HUES6 (cell line): Measurements from ENCODE around the gene CLEC5A.
"Not testable (repeated sequence)": the region's sequence is repeated elsewhere in the genome, so short reads cannot be mapped to it uniquely, and the experiment has no call there.

ENCODE experiments used
- H3K27ac ChIP-seq: 2 replicates; pipeline ENCODE4 v1.7.0; 2013; ENCODE audit warnings: low read depth, mild to moderate bottlenecking, low read length, inconsistent platforms
- H3K27me3 ChIP-seq: 2 replicates; pipeline ENCODE4 v1.6.1; 2013; ENCODE audit warnings: low read length; ENCODE audit not compliant: control insufficient read depth, insufficient read depth
- H3K36me3 ChIP-seq: 2 replicates; pipeline ENCODE4 v1.6.1; 2013; ENCODE audit warnings: low read length; ENCODE audit not compliant: control insufficient read depth, insufficient read depth
- H3K4me1 ChIP-seq: 2 replicates; pipeline ENCODE4 v1.6.1; 2013; ENCODE audit warnings: low read length; ENCODE audit not compliant: control insufficient read depth, insufficient read depth
- H3K4me3 ChIP-seq: 2 replicates; pipeline ENCODE4 v1.5.1; 2013; ENCODE audit warnings: low read depth, low read length
- H3K9ac ChIP-seq: one replicate; pipeline ENCODE4 v1.6.1; 2013; ENCODE audit warnings: mild to moderate bottlenecking, low read length
- H3K9me3 ChIP-seq: 2 replicates; pipeline ENCODE4 v1.6.1; 2013; ENCODE audit warnings: low read depth, low read length; ENCODE audit not compliant: control insufficient read depth, insufficient read depth

CLEC5A gene

GRCh38 chr7:141946796-141947195 is at the start of gene CLEC5A:
Gene CLEC5A (minus strand): TSS chr7:141946974. CDS start chr7:141946292, 682 bp downstream.
- H3K27me3 ChIP-seq, result no peaks in the 10 kb centered on the region
- H3K4me1 ChIP-seq, result no peaks in the 10 kb centered on the region
- no peak within 1 kb of the TSS for H3K4me3 ChIP-seq
- H3K36me3 ChIP-seq, result no peaks in the 10 kb centered on the region
- H3K9ac ChIP-seq, result no peak within 1 kb of the TSS
- H3K9me3 ChIP-seq, result no peaks in the 10 kb centered on the region
- no peak within 1 kb of the TSS for H3K27ac ChIP-seq

- Histone ChIP-seq H3K9ac (no peak overlapping the region), H3K36me3 (no peaks in the 10 kb centered on the region), H3K4me3 (no peak overlapping the region)
Observed at GRCh38 chr7:141993354-141993753, 46.6 kb upstream of the CLEC5A start.

GRCh38 chr7:141992688-141993087 is 45.9 kb upstream of the CLEC5A start:
- no peak overlapping the region for H3K27ac ChIP-seq
- H3K9ac ChIP-seq, result no peak overlapping the region
- H3K36me3 ChIP-seq, result no peaks in the 10 kb centered on the region
- no peaks in the 10 kb centered on the region for H3K9me3 ChIP-seq
- H3K4me1 ChIP-seq, result no peaks in the 10 kb centered on the region; the same call in 1 of the 2 replicates
- H3K4me3 ChIP-seq, result no peak overlapping the region
- no peaks in the 10 kb centered on the region for H3K27me3 ChIP-seq

More at GRCh38 chr7:141993354-141993753, 46.6 kb upstream of the CLEC5A start:
- no peak overlapping the region for H3K27ac ChIP-seq
- H3K4me1 ChIP-seq, result no peaks in the 10 kb centered on the region; the same call in 1 of the 2 replicates
- no peaks in the 10 kb centered on the region for H3K27me3 ChIP-seq
- no peaks in the 10 kb centered on the region for H3K9me3 ChIP-seq

GRCh38 chr7:141992156-141992555 is 45.4 kb upstream of the CLEC5A start:
- H3K27ac ChIP-seq, result no peak overlapping the region
- H3K9ac ChIP-seq, result no peak overlapping the region
- H3K4me3 ChIP-seq, result no peak overlapping the region
- H3K27me3 ChIP-seq, result no peaks in the 10 kb centered on the region
- H3K4me1 ChIP-seq, result no peaks in the 10 kb centered on the region; the same call in 1 of the 2 replicates
- no peaks in the 10 kb centered on the region for H3K9me3 ChIP-seq
- no peaks in the 10 kb centered on the region for H3K36me3 ChIP-seq

GRCh38 chr7:141991140-141991539 is 44.4 kb upstream of the CLEC5A start:
- Histone ChIP-seq H3K4me1 (no peaks in the 10 kb centered on the region; the same call in 1 of the 2 replicates), H3K4me3 (no peak overlapping the region), H3K27ac (no peak overlapping the region)

GRCh38 chr7:141990011-141990725 is 43.4 kb upstream of the CLEC5A start:
- Histone ChIP-seq H3K4me3 (no peak overlapping the region), H3K9ac (no peak overlapping the region), H3K27me3 (no peaks in the 10 kb centered on the region), H3K4me1 (no peaks in the 10 kb centered on the region), H3K27ac (no peak overlapping the region), H3K9me3 (peaks cover 3% of the 10 kb centered on the region; the same call in 1 of the 2 replicates), H3K36me3 (no peaks in the 10 kb centered on the region)

More at GRCh38 chr7:141991140-141991539, 44.4 kb upstream of the CLEC5A start:
- H3K36me3 ChIP-seq, result no peaks in the 10 kb centered on the region
- peaks cover 2% of the 10 kb centered on the region; the same call in 1 of the 2 replicates for H3K9me3 ChIP-seq
- H3K9ac ChIP-seq, result no peak overlapping the region
- no peaks in the 10 kb centered on the region for H3K27me3 ChIP-seq

- H3K4me1 ChIP-seq, H3K27ac ChIP-seq, H3K4me3 ChIP-seq, H3K36me3 ChIP-seq, H3K9me3 ChIP-seq, H3K9ac ChIP-seq, H3K27me3 ChIP-seq: not testable (repeated sequence)
Observed at GRCh38 chr7:141987803-141988202, 41.0 kb upstream of the CLEC5A start.

- Histone ChIP-seq H3K9ac (no peak overlapping the region), H3K27me3 (no peaks in the 10 kb centered on the region), H3K4me3 (no peak overlapping the region), H3K36me3 (no peaks in the 10 kb centered on the region), H3K4me1 (no peaks in the 10 kb centered on the region), H3K27ac (no peak overlapping the region), H3K9me3 (peaks cover 3% of the 10 kb centered on the region; the same call in 1 of the 2 replicates)
Observed at GRCh38 chr7:141986923-141987322, 40.1 kb upstream of the CLEC5A start.

GRCh38 chr7:141985926-141986325 is 39.2 kb upstream of the CLEC5A start:
- not testable (repeated sequence) for H3K4me1 ChIP-seq, H3K9me3 ChIP-seq, H3K27me3 ChIP-seq, H3K36me3 ChIP-seq, H3K27ac ChIP-seq, H3K9ac ChIP-seq
- H3K4me3 ChIP-seq, result peak overlapping the region; percentile 60

- H3K9me3 ChIP-seq, result no peaks in the 10 kb centered on the region
- H3K27ac ChIP-seq, result no peak overlapping the region
- H3K4me3 ChIP-seq, result no peak overlapping the region
- H3K36me3 ChIP-seq, result no peaks in the 10 kb centered on the region
- no peak overlapping the region for H3K9ac ChIP-seq
- H3K4me1 ChIP-seq, result no peaks in the 10 kb centered on the region
- H3K27me3 ChIP-seq, result no peaks in the 10 kb centered on the region
Observed at GRCh38 chr7:141979568-141979967, 32.8 kb upstream of the CLEC5A start.

GRCh38 chr7:141978351-141978750 is 31.6 kb upstream of the CLEC5A start:
- H3K36me3 ChIP-seq, result no peaks in the 10 kb centered on the region
- H3K4me3 ChIP-seq, result no peak overlapping the region
- no peaks in the 10 kb centered on the region for H3K9me3 ChIP-seq
- H3K27me3 ChIP-seq, result no peaks in the 10 kb centered on the region
- H3K27ac ChIP-seq, result no peak overlapping the region
- H3K9ac ChIP-seq, result no peak overlapping the region
- no peaks in the 10 kb centered on the region for H3K4me1 ChIP-seq
